Stimulated activated CD4-positive, alpha-beta T cell treated with anti-CD3 and anti-CD28 coated beads, TNF-alpha, amount 100 ng/mL, for 24 hours (primary cell): ENCODE measurements around the gene CHMP6.

Source experiments
- DNase-seq, 3 experiments: peaks; one replicate each; pipeline ENCODE4 v3.0.0-alpha.2; 2020; ENCODE audit warnings: low read depth in 3 of 3

Gene CHMP6

GRCh38 chr17:81042606-81043005, 51.0 kb downstream of the CHMP6 start:
- DNase-seq, result no peak

DNA sequence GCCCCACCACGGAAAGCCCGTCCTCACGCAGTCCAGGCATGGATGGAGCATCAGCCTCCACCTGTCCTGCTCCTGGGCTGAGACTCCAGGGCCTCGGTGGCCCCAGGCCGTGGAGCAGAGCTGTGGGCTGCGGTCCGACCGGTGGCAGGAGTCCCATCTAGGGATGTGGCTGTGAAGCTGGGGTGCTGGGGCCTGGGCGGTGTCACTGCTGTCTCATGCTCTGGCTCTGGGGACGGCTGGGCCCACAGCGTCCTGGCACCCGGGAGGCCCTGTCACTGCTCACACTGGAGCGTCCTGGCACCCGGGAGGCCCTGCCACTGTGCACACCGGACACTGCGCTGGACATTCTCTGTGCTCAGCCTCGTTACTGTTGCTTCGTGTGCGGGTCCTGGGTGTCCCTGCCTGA, 51.7 kb downstream of the CHMP6 start:
- DNase-seq, result no peak

GRCh38 chr17:81043725-81044427, 52.2 kb downstream of the CHMP6 start:
- DNase-seq, result no peak

DNA sequence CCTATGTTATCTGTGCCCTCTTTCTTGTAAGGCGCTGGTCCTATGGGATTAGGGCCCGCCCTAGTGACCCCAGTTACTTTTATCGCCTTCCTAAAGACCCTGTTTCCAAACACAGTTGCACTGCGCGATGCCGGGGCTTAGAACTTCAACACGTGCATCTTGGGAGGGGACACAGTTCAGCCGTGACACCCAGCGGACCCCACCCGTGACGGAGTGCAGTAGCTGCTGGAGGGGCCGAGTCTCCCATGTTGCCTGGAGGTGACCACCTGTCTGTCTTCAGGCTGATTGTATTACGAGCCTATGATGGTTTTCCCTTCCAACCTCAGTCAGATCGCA, 52.8 kb downstream of the CHMP6 start:
- no peak for DNase-seq

- no peak for DNase-seq
These were observed 53.3 kb downstream of the CHMP6 start for GRCh38 chr17:81044764-81045589.

DNA sequence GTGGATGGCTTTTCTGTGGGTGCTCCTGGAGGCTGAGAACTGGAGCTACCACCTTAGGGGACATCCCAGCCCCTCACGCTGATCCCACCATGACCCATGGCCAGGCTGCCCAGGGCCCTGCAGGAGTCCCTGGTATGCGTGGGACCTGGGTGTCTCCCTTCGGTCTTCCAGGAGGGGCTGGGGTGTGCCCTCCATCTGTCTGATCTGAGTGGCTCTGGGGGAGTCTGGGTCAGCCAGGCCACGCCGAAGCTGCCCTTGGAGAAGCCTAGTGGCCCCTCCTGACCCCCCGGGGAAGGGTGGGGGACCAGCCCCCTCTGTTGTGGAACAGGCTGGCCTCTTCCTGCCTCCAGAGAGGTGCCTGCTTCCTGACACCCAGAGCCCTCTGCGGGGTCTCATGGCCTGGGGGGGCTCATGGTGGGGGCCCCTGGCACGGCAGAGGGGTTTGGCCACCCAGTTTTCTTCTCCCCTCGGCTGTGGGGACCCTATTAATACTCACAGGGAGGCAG, 54.0 kb downstream of the CHMP6 start:
- no peak for DNase-seq

DNA sequence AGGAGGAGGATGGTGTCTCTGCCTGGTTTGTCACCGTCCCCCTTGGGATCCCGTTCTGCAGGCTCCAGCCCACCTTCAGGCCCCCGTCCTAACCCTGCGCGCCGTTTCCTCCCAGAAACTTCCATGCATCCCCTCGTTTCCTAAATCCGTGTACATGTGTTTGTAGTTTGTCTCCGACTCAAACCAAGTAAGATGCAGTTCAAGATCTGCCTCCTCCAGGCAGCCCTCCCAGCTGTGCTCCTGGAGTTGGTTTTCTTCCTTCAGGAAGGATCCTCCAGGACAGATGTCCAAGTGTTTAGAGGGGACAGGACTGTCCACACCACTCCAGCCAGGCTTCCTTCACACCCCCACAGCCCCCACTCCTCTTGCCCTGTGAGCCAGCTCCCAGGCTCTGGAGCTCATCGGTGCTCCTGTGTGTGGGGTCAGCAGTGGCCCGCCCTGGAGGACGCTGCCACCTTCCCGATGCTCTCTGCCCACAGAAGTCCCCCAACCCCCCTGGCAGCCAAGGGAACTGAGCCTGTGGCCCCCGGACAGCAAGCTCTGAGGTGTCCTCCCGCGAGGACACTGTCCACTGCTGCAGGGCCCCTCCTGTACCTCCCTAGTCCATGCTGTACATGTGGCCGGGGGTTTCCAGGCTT, 54.6 kb downstream of the CHMP6 start:
- no peak for DNase-seq

- no peak for DNase-seq
These were observed 55.2 kb downstream of the CHMP6 start for GRCh38 chr17:81046770-81047359.

DNA sequence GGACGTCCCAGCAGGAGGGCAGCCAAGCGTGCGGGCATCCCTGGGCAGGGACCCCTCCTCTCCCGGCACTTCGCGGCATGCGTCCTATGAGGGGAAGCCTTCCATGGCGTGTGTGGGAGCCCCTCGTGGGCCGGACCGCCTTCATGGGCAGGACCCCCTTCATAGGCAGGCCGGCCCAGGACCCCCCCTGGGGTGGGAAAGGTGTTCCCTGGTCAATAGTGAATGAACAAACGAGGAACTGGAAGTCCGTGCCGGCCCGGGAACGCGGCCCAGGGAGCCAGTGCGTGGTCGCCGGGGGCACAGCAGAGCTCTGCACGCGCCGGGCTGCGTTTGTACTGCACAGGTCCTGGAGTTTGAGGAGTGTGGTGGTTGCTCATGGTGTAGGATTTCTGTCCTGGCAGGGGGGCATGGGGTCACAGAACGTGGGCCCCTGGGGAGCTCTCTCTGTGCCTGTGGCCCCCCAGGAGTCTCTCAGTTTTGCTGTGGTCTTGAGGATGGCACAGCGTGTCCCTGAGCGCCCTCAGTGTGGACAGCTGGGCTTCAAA, 57.3 kb downstream of the CHMP6 start:
- DNase-seq, result no peak

GRCh38 chr17:81049372-81049911, 57.8 kb downstream of the CHMP6 start:
- no peak for DNase-seq
